ENCODE measurements around the gene ATG12. TPM values are rescaled to one million over a fixed set of nuclear protein-coding genes. Genes with fewer than 3 reads are reported as not detected.

ATG12 gene
- total RNA-seq, 3 donors from 2014 or later = 46.0 to 63.0 (median 50.8) TPM

GRCh38 chr5:115850744-115851416 is 9.5 kb upstream of the ATG12 start:
- H3K27me3 ChIP-seq = no peaks in the 10 kb centered on the region
- H3K4me1 ChIP-seq = peaks cover 0 to 4% of the 10 kb centered on the region in 2 donors
- no peaks in the 10 kb centered on the region for H3K36me3 ChIP-seq
- H3K9me3 ChIP-seq = no peaks in the 10 kb centered on the region
- no peak for TF ChIP-seq CTCF (IDR thresholded peaks at IDR 0.05)
- TF ChIP-seq POLR2A (IDR thresholded peaks at IDR 0.05) = no peak
- no peak for TF ChIP-seq POLR2AphosphoS5 (IDR thresholded peaks at IDR 0.05)
- peak overlapping the region in 1 of 2 donors; percentile 7 for H3K27ac ChIP-seq
- DNase-seq (ENCODE audit: low spot score in 2 of 2) = no peak
- intact Hi-C loops (cut with DNase I; ENCODE audit: low total_unique reads) = no loop called here
- no peak overlapping the region for H3K4me3 ChIP-seq

- H3K4me3 ChIP-seq = no peak overlapping the region
- TF ChIP-seq POLR2AphosphoS5 (IDR thresholded peaks at IDR 0.05) = no peak
- H3K36me3 ChIP-seq = no peaks in the 10 kb centered on the region
- H3K27me3 ChIP-seq = no peaks in the 10 kb centered on the region
- H3K27ac ChIP-seq = no peak overlapping the region
- intact Hi-C loops (cut with DNase I; ENCODE audit: low total_unique reads) = loop anchor here (5.0 kb wide), 1 partner anchor 722 kb away; no protein-coding TSS in a partner anchor
- no peaks in the 10 kb centered on the region for H3K9me3 ChIP-seq
- DNase-seq (ENCODE audit: low spot score in 2 of 2) = no peak
- peaks cover 0 to 4% of the 10 kb centered on the region in 2 donors for H3K4me1 ChIP-seq
Measured at GRCh38 chr5:115849258-115849798, 8.0 kb upstream of the ATG12 start.

DNA sequence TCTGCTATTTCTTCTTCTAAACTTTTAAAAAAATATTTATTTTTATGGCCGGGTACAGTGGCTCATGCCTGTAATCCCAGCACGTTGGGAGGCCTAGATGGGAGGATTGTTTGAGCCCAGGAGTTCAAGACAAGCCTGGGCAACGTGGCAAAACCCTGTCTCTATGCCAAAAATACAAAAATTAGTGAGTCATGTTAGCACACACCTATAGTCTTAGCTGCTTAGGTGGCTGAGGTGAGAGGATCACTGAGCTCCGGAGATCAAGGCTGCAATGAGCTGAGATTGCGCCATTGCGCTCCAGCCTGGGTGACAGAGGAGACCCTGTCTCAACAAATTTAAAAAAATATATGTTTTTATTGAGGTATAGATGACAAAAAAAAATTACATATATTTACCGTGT is 5.9 kb upstream of the ATG12 start:
- Histone ChIP-seq H3K27me3 (no peaks in the 10 kb centered on the region), H3K4me1 (peaks cover 0 to 3% of the 10 kb centered on the region in 2 donors), H3K4me3 (no peak overlapping the region), H3K36me3 (no peaks in the 10 kb centered on the region), H3K27ac (no peak overlapping the region), H3K9me3 (no peaks in the 10 kb centered on the region)
- DNase-seq (ENCODE audit: low spot score in 2 of 2) = no peak
- intact Hi-C loops (cut with DNase I; ENCODE audit: low total_unique reads) = loop anchor here (5.0 kb wide), 1 partner anchor 720 kb away; no protein-coding TSS in a partner anchor
- TF ChIP-seq CTCF (IDR thresholded peaks at IDR 0.05) = no peak

DNA sequence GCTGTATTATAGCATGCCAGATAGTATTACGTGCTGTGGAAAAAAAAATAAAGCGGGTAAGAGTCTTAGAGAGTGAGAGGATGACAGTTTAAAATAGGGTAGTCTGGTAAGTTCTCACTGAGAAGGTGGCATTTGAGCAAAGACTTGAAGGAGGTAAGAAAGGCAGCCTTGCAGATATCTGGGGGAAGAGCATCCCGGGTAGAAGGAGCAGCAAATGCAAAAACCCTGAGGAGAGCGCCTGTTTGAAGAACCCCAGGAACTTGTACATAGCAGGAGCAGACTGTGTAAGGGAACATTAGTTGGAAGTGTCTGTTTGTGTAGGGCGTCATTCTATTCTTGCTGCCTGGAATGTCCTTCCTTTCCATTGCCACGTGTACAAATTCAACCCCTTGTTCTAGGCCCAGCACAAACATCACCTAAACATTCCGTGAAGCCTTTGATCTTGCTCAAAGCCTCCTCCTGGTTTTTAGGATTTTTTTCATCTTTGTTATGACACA is 3.0 kb upstream of the ATG12 start:
- no peak for DNase-seq (ENCODE audit: low spot score in 2 of 2)
- Histone ChIP-seq H3K27me3 (no peaks in the 10 kb centered on the region), H3K9me3 (no peaks in the 10 kb centered on the region), H3K4me3 (peak overlapping the region in 1 of 3 donors; percentile 0), H3K27ac (no peak overlapping the region), H3K4me1 (peaks cover 0 to 7% of the 10 kb centered on the region in 2 donors), H3K36me3 (no peaks in the 10 kb centered on the region)
- intact Hi-C loops (cut with DNase I; ENCODE audit: low total_unique reads) = no loop called here
- no peak for TF ChIP-seq POLR2AphosphoS5 (IDR thresholded peaks at IDR 0.05)
- TF ChIP-seq POLR2A (IDR thresholded peaks at IDR 0.05) = no peak
- TF ChIP-seq CTCF (IDR thresholded peaks at IDR 0.05) = no peak

DNA sequence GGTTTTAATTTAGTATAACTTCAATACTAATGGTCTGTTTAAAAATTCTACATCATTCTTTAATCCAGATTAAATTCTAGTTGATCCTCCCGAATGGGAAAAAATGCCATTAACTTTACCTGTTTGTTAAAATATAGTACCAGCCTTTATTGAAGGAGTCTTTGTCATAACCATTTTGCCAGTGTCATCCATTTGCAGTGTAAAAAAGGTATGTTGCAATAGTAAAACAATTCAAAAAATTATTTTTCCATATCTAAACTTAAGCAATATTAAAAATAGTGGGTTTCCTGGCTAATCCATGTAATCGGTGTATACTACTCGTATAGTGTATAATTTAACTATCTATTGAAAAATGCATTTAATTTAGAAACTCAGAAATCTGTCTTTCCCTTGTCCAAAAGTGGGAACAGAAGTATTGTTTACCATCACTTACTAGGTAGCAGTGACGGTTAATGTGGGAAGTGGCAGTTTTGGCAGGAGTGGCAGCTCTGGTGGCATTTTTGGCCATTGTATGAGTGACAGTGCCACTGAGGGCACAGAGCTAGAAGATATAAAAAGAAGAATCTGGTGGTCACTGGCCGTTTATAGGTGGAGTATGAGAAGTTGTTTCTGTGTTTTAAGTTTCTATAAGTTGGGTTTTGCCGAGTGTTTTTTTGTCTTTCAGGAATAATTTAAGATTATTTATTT is 2.2 kb upstream of the ATG12 start:
- TF ChIP-seq POLR2A (IDR thresholded peaks at IDR 0.05) (no peak), POLR2AphosphoS5 (IDR thresholded peaks at IDR 0.05) (no peak), CTCF (IDR thresholded peaks at IDR 0.05) (no peak)
- peak overlapping the region; percentile 75 to 84 (median 78) for H3K4me3 ChIP-seq
- DNase-seq (ENCODE audit: low spot score in 2 of 2) = no peak
- no peaks in the 10 kb centered on the region for H3K27me3 ChIP-seq
- intact Hi-C loops (cut with DNase I; ENCODE audit: low total_unique reads) = no loop called here
- no peaks in the 10 kb centered on the region for H3K9me3 ChIP-seq
- H3K4me1 ChIP-seq = peaks cover 0 to 15% of the 10 kb centered on the region in 2 donors
- H3K36me3 ChIP-seq = no peaks in the 10 kb centered on the region
- no peak overlapping the region for H3K27ac ChIP-seq
